IPS DF 4.7 (cell line): ENCODE data around the gene DEPDC1B.
"Not testable (repeated sequence)": the region's sequence is repeated elsewhere in the genome, so short reads cannot be mapped to it uniquely, and the experiment has no call there.

Experiments used
- DNase-seq: peaks from one replicate; pipeline ENCODE4 v3.0.0-alpha.2; 2013; ENCODE audit warnings: low spot score; ENCODE audit errors: extremely low read depth

The DEPDC1B gene

GRCh38 chr5:60649288-60649917 lies 50.6 kb downstream of the DEPDC1B start:
- no peak for DNase-seq

GRCh38 chr5:60648175-60648574 lies 51.8 kb downstream of the DEPDC1B start:
- DNase-seq, result no peak

GRCh38 chr5:60640901-60641300 lies 59.1 kb downstream of the DEPDC1B start:
- DNase-seq, result no peak

GRCh38 chr5:60639544-60639943 lies 60.4 kb downstream of the DEPDC1B start:
- DNase-seq, result no peak

- DNase-seq, result no peak
Observed at GRCh38 chr5:60638300-60638699, 61.7 kb downstream of the DEPDC1B start.

GRCh38 chr5:60636644-60637043 lies 63.3 kb downstream of the DEPDC1B start:
- no peak for DNase-seq

- no peak for DNase-seq
Observed at GRCh38 chr5:60636001-60636400, 64.0 kb downstream of the DEPDC1B start.

- DNase-seq, result no peak
Observed at GRCh38 chr5:60634051-60634450, 65.9 kb downstream of the DEPDC1B start.

GRCh38 chr5:60633341-60633740 lies 66.6 kb downstream of the DEPDC1B start:
- no peak for DNase-seq

- no peak for DNase-seq
Observed at GRCh38 chr5:60632153-60632552, 67.8 kb downstream of the DEPDC1B start.

GRCh38 chr5:60630836-60631235 lies 69.1 kb downstream of the DEPDC1B start:
- no peak for DNase-seq

GRCh38 chr5:60630179-60630578 lies 69.8 kb downstream of the DEPDC1B start:
- DNase-seq, result no peak

GRCh38 chr5:60624875-60625274 lies 75.1 kb downstream of the DEPDC1B start:
- not testable (repeated sequence) for DNase-seq

- DNase-seq, result not testable (repeated sequence)
Observed at GRCh38 chr5:60620752-60621151, 79.2 kb downstream of the DEPDC1B start.

- DNase-seq, result no peak
Observed at GRCh38 chr5:60613826-60614225, 86.1 kb downstream of the DEPDC1B start.

- DNase-seq, result no peak
Observed at GRCh38 chr5:60611099-60611740, 88.7 kb downstream of the DEPDC1B start.

- no peak for DNase-seq
Observed at GRCh38 chr5:60604771-60605170, 95.2 kb downstream of the DEPDC1B start.

- no peak for DNase-seq
Observed at GRCh38 chr5:60598424-60598823, 101.5 kb downstream of the DEPDC1B start.

GRCh38 chr5:60597572-60598320 lies 102.2 kb downstream of the DEPDC1B start:
- DNase-seq, result no peak

GRCh38 chr5:60594715-60595477 lies 105.1 kb downstream of the DEPDC1B start:
- DNase-seq, result no peak

GRCh38 chr5:60590172-60590571 lies 109.8 kb downstream of the DEPDC1B start:
- DNase-seq, result no peak

- not testable (repeated sequence) for DNase-seq
Observed at GRCh38 chr5:60587312-60587711, 112.7 kb downstream of the DEPDC1B start.
